ENCODE data around the gene VPS18. TPM values are rescaled to one million over a fixed set of nuclear protein-coding genes. Genes with fewer than 3 reads are reported as not detected.

The VPS18 gene
- total and polyA plus RNA-seq, 3 experiments from 2014 or later = 17.2 to 23.0 (median 17.8) TPM

GRCh38 chr15:40918799-40919392 lies 24.6 kb downstream of the VPS18 start:
- ChIA-PET CTCF (interaction anchor here (1.0 to 2.1 kb wide), 4 partner anchors 10 to 15 kb away, joined by 3 to 9 read pairs (median 3); no protein-coding TSS in a partner anchor), POLR2A (no interaction called here)
- Mint-ChIP-seq H3K4me3 (no peak overlapping the region), H3K9me3 (no peaks in the 10 kb centered on the region), H3K27ac (no peak overlapping the region), H3K27me3 (peaks cover 3 to 6% of the 10 kb centered on the region in 2 donors), H3K36me3 (no peaks in the 10 kb centered on the region), H3K4me1 (no peaks in the 10 kb centered on the region)
- H3K4me3 ChIP-seq (ENCODE audit: low read length) = no peak overlapping the region
- no peaks in the 10 kb centered on the region for H3K9me3 ChIP-seq (ENCODE audit: low read length)
- H3K36me3 ChIP-seq (ENCODE audit: insufficient read depth, low read length) = no peaks in the 10 kb centered on the region
- DNase-seq = no peak
- H3K27ac ChIP-seq (ENCODE audit: low read depth, low read length) = no peak overlapping the region
- no peaks in the 10 kb centered on the region for H3K27me3 ChIP-seq (ENCODE audit: insufficient read depth, low read length, poor library complexity, severe bottlenecking)
- no peaks in the 10 kb centered on the region for H3K4me1 ChIP-seq (ENCODE audit: insufficient read depth, low read length)

- no peaks in the 10 kb centered on the region for H3K9me3 Mint-ChIP-seq
- H3K36me3 ChIP-seq (ENCODE audit: insufficient read depth, low read length) = no peaks in the 10 kb centered on the region
- no peak overlapping the region for H3K4me3 ChIP-seq (ENCODE audit: low read length)
- no peak overlapping the region for H3K27ac Mint-ChIP-seq
- H3K9me3 ChIP-seq (ENCODE audit: low read length) = no peaks in the 10 kb centered on the region
- ChIA-PET POLR2A (no interaction called here), CTCF (interaction anchor here (0.7 to 1.2 kb wide), 2 partner anchors 9 to 16 kb away, joined by 3 read pairs; no protein-coding TSS in a partner anchor)
- no peaks in the 10 kb centered on the region for H3K36me3 Mint-ChIP-seq
- DNase-seq = no peak
- H3K4me3 Mint-ChIP-seq = no peak overlapping the region
- H3K27ac ChIP-seq (ENCODE audit: low read depth, low read length) = no peak overlapping the region
- H3K4me1 Mint-ChIP-seq = peaks cover 9 to 21% (median 12%) of the 10 kb centered on the region in 3 donors
- peaks cover 9% of the 10 kb centered on the region for H3K4me1 ChIP-seq (ENCODE audit: insufficient read depth, low read length)
- H3K27me3 Mint-ChIP-seq = peaks cover 13 to 24% of the 10 kb centered on the region in 2 donors
- peaks cover 15% of the 10 kb centered on the region for H3K27me3 ChIP-seq (ENCODE audit: insufficient read depth, low read length, poor library complexity, severe bottlenecking)
Observed at GRCh38 chr15:40921949-40922607, 27.8 kb downstream of the VPS18 start.

GRCh38 chr15:40922608-40923005 lies 28.4 kb downstream of the VPS18 start:
- H3K27me3 Mint-ChIP-seq = peaks cover 16 to 28% of the 10 kb centered on the region in 2 donors
- Histone ChIP-seq H3K36me3 (ENCODE audit: insufficient read depth, low read length) (no peaks in the 10 kb centered on the region), H3K4me3 (ENCODE audit: low read length) (no peak overlapping the region), H3K4me1 (ENCODE audit: insufficient read depth, low read length) (peaks cover 11% of the 10 kb centered on the region), H3K27me3 (ENCODE audit: insufficient read depth, low read length, poor library complexity, severe bottlenecking) (peaks cover 20% of the 10 kb centered on the region), H3K9me3 (ENCODE audit: low read length) (no peaks in the 10 kb centered on the region), H3K27ac (ENCODE audit: low read depth, low read length) (no peak overlapping the region)
- ChIA-PET POLR2A (no interaction called here), CTCF (interaction anchor here (0.7 to 1.2 kb wide), 2 partner anchors 8 to 17 kb away, joined by 3 read pairs; no protein-coding TSS in a partner anchor)
- no peaks in the 10 kb centered on the region for H3K36me3 Mint-ChIP-seq
- peaks cover 12 to 25% (median 15%) of the 10 kb centered on the region in 3 donors for H3K4me1 Mint-ChIP-seq
- no peak overlapping the region for H3K4me3 Mint-ChIP-seq
- DNase-seq = no peak
- no peaks in the 10 kb centered on the region for H3K9me3 Mint-ChIP-seq
- H3K27ac Mint-ChIP-seq = no peak overlapping the region

GRCh38 chr15:40923551-40923950 lies 29.3 kb downstream of the VPS18 start:
- CTCF ChIA-PET = interaction anchor here (0.8 to 2.0 kb wide), 2 partner anchors 17 to 18 kb away, joined by 3 to 7 read pairs; no protein-coding TSS in a partner anchor

GRCh38 chr15:40925495-40925862 lies 31.2 kb downstream of the VPS18 start:
- Histone ChIP-seq H3K27me3 (ENCODE audit: insufficient read depth, low read length, poor library complexity, severe bottlenecking) (peaks cover 34% of the 10 kb centered on the region), H3K27ac (ENCODE audit: low read depth, low read length) (no peak overlapping the region), H3K4me3 (ENCODE audit: low read length) (no peak overlapping the region), H3K9me3 (ENCODE audit: low read length) (no peaks in the 10 kb centered on the region), H3K36me3 (ENCODE audit: insufficient read depth, low read length) (no peaks in the 10 kb centered on the region), H3K4me1 (ENCODE audit: insufficient read depth, low read length) (peaks cover 29% of the 10 kb centered on the region)
- no peak overlapping the region for H3K27ac Mint-ChIP-seq
- no peaks in the 10 kb centered on the region for H3K9me3 Mint-ChIP-seq
- CTCF ChIA-PET = interaction anchor here (1.5 to 2.4 kb wide), 3 partner anchors 16 to 259 kb away, joined by 5 to 10 read pairs (median 5); no protein-coding TSS in a partner anchor
- H3K36me3 Mint-ChIP-seq = no peaks in the 10 kb centered on the region
- peaks cover 31 to 46% of the 10 kb centered on the region in 2 donors for H3K27me3 Mint-ChIP-seq
- H3K4me3 Mint-ChIP-seq = peak overlapping the region in 3 of 7 donors; percentile 58 to 63 (median 63)
- DNase-seq = no peak
- POLR2A ChIA-PET = interaction anchor here (0.7 to 1.1 kb wide), 2 partner anchors 18 to 616 kb away, joined by 3 to 5 read pairs; no protein-coding TSS in a partner anchor
- H3K4me1 Mint-ChIP-seq = peaks cover 26 to 48% (median 32%) of the 10 kb centered on the region in 3 donors

More at GRCh38 chr15:40923551-40923950, 29.3 kb downstream of the VPS18 start:
- H3K27me3 ChIP-seq (ENCODE audit: insufficient read depth, low read length, poor library complexity, severe bottlenecking) = peaks cover 25% of the 10 kb centered on the region
- POLR2A ChIA-PET = interaction anchor here (0.7 kb wide), 1 partner anchor 14 kb away, joined by 3 read pairs; no protein-coding TSS in a partner anchor
- H3K4me1 Mint-ChIP-seq = peaks cover 12 to 30% (median 17%) of the 10 kb centered on the region in 3 donors
- no peak overlapping the region for H3K4me3 Mint-ChIP-seq
- H3K9me3 Mint-ChIP-seq = no peaks in the 10 kb centered on the region
- H3K36me3 Mint-ChIP-seq = no peaks in the 10 kb centered on the region
- H3K27me3 Mint-ChIP-seq = peaks cover 20 to 29% of the 10 kb centered on the region in 2 donors
- H3K27ac Mint-ChIP-seq = no peak overlapping the region
- no peak overlapping the region for H3K27ac ChIP-seq (ENCODE audit: low read depth, low read length)
- H3K9me3 ChIP-seq (ENCODE audit: low read length) = no peaks in the 10 kb centered on the region
- no peaks in the 10 kb centered on the region for H3K36me3 ChIP-seq (ENCODE audit: insufficient read depth, low read length)
- peaks cover 13% of the 10 kb centered on the region for H3K4me1 ChIP-seq (ENCODE audit: insufficient read depth, low read length)
- no peak for DNase-seq
- no peak overlapping the region for H3K4me3 ChIP-seq (ENCODE audit: low read length)

GRCh38 chr15:40925863-40926658 lies 31.8 kb downstream of the VPS18 start:
- no peaks in the 10 kb centered on the region for H3K36me3 ChIP-seq (ENCODE audit: insufficient read depth, low read length)
- POLR2A ChIA-PET = interaction anchor here (0.7 to 1.1 kb wide), 2 partner anchors 19 to 615 kb away, joined by 3 to 5 read pairs; no protein-coding TSS in a partner anchor
- Mint-ChIP-seq H3K4me1 (peaks cover 32 to 54% (median 38%) of the 10 kb centered on the region in 3 donors), H3K36me3 (no peaks in the 10 kb centered on the region), H3K9me3 (no peaks in the 10 kb centered on the region), H3K4me3 (peak overlapping the region; percentile 55 to 85 (median 63)), H3K27me3 (peaks cover 37 to 52% of the 10 kb centered on the region in 2 donors), H3K27ac (peak overlapping the region in 1 of 8 donors; percentile 29)
- H3K4me3 ChIP-seq (ENCODE audit: low read length) = peak overlapping the region; percentile 43
- H3K27ac ChIP-seq (ENCODE audit: low read depth, low read length) = no peak overlapping the region
- peaks cover 35% of the 10 kb centered on the region for H3K4me1 ChIP-seq (ENCODE audit: insufficient read depth, low read length)
- H3K9me3 ChIP-seq (ENCODE audit: low read length) = no peaks in the 10 kb centered on the region
- peak in 2 of 5 donors; percentile 25 to 33 for DNase-seq
- CTCF ChIA-PET = interaction anchor here (1.6 to 2.4 kb wide), 3 partner anchors 16 to 258 kb away, joined by 3 to 10 read pairs (median 5); no protein-coding TSS in a partner anchor
- peaks cover 40% of the 10 kb centered on the region for H3K27me3 ChIP-seq (ENCODE audit: insufficient read depth, low read length, poor library complexity, severe bottlenecking)

- Mint-ChIP-seq H3K4me1 (peaks cover 34 to 62% (median 41%) of the 10 kb centered on the region in 3 donors), H3K9me3 (no peaks in the 10 kb centered on the region), H3K4me3 (peak overlapping the region; percentile 58 to 85 (median 65)), H3K27me3 (peaks cover 45 to 60% of the 10 kb centered on the region in 2 donors), H3K27ac (peak overlapping the region in 1 of 8 donors; percentile 29), H3K36me3 (no peaks in the 10 kb centered on the region)
- H3K9me3 ChIP-seq (ENCODE audit: low read length) = no peaks in the 10 kb centered on the region
- CTCF ChIA-PET = interaction anchor here (1.6 to 2.4 kb wide), 2 partner anchors 15 to 24 kb away, joined by 3 to 10 read pairs; no protein-coding TSS in a partner anchor
- no peak for DNase-seq
- no peaks in the 10 kb centered on the region for H3K36me3 ChIP-seq (ENCODE audit: insufficient read depth, low read length)
- peaks cover 48% of the 10 kb centered on the region for H3K27me3 ChIP-seq (ENCODE audit: insufficient read depth, low read length, poor library complexity, severe bottlenecking)
- peaks cover 37% of the 10 kb centered on the region for H3K4me1 ChIP-seq (ENCODE audit: insufficient read depth, low read length)
- POLR2A ChIA-PET = interaction anchor here (0.6 kb wide), 1 partner anchor 738 kb away, joined by 3 read pairs; no protein-coding TSS in a partner anchor
- peak overlapping the region; percentile 43 for H3K4me3 ChIP-seq (ENCODE audit: low read length)
- no peak overlapping the region for H3K27ac ChIP-seq (ENCODE audit: low read depth, low read length)
Observed at GRCh38 chr15:40926659-40927494, 32.6 kb downstream of the VPS18 start.

Measured in CD8-positive, alpha-beta memory T cell (primary cell).